ENCODE measurements around the gene BBIP1. TPM values are rescaled to one million over a fixed set of nuclear protein-coding genes. Genes with fewer than 3 reads are reported as not detected.
A peak's percentile ranks its signal among the peaks of the same experiment; 100 is the strongest.

The BBIP1 gene
- total and polyA plus RNA-seq, 9 of the 15 experiments (the other 6 are each of a cell fraction or from before 2014, with no cell fraction given) = 5.2 to 31.0 (median 19.4) TPM

DNA sequence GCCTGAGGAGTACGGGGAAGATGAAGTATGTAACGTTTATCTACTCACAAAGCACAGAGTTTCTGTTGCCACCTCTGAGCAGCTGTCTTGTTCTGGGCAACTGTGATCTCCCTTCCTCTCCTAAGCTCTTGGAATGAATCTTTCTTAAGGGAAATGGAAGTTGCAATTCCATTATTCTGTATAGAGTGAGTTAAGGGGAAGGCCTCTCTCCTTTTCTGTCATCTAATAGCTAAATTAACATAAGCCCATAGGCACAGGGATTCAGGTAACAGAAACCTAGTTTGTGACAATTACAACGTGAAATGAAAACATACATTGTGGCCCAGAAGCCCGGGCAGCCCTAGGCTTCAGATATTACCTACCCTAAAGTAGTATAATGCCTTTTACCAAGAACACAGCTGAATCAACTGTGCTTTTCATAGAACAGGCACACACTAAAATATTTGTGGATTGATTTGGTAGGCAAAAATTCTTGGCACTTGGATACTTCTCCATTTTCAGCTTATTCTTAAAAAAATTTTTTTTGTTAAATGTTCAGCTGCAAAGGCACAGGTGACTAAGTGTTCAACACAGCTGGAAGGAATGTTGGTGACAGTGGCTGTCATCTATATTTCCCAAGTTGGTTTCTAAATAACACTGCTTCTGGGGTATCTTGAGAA lies 51.0 kb downstream of the BBIP1 start:
- no peak overlapping the region; the same call in 2 of the 3 replicates for H3K27ac ChIP-seq (ENCODE audit: extremely low read depth, low read depth, low read length)
- no peak for FAIRE-seq
- H3K27me3 ChIP-seq (ENCODE audit: control insufficient read depth in 2 of 2, insufficient read depth in 2 of 2, low read length in 2 of 2) = no peaks in the 10 kb centered on the region
- TF ChIP-seq MIER1 (IDR thresholded peaks at IDR 0.05; ENCODE audit: low read depth) = no peak
- TF ChIP-seq MECOM (CRISPR knock-in tag; IDR thresholded peaks at IDR 0.05) = no peak
- TF ChIP-seq POLR3A (IDR thresholded peaks at IDR 0.05; ENCODE audit: borderline replicate concordance, extremely low read depth, insufficient read depth, insufficient read length) = no peak
- TF ChIP-seq, protein P1, sequence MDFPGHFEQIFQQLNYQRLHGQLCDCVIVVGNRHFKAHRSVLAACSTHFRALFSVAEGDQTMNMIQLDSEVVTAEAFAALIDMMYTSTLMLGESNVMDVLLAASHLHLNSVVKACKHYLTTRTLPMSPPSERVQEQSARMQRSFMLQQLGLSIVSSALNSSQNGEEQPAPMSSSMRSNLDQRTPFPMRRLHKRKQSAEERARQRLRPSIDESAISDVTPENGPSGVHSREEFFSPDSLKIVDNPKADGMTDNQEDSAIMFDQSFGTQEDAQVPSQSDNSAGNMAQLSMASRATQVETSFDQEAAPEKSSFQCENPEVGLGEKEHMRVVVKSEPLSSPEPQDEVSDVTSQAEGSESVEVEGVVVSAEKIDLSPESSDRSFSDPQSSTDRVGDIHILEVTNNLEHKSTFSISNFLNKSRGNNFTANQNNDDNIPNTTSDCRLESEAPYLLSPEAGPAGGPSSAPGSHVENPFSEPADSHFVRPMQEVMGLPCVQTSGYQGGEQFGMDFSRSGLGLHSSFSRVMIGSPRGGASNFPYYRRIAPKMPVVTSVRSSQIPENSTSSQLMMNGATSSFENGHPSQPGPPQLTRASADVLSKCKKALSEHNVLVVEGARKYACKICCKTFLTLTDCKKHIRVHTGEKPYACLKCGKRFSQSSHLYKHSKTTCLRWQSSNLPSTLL (IDR thresholded peaks at IDR 0.05) = no peak
- no peak for TF ChIP-seq COPS2 (conservative IDR thresholded peaks at IDR 0.05)
- no peak for TF ChIP-seq ZNF12 (CRISPR knock-in tag; IDR thresholded peaks at IDR 0.05)
- TF ChIP-seq, protein P2, sequence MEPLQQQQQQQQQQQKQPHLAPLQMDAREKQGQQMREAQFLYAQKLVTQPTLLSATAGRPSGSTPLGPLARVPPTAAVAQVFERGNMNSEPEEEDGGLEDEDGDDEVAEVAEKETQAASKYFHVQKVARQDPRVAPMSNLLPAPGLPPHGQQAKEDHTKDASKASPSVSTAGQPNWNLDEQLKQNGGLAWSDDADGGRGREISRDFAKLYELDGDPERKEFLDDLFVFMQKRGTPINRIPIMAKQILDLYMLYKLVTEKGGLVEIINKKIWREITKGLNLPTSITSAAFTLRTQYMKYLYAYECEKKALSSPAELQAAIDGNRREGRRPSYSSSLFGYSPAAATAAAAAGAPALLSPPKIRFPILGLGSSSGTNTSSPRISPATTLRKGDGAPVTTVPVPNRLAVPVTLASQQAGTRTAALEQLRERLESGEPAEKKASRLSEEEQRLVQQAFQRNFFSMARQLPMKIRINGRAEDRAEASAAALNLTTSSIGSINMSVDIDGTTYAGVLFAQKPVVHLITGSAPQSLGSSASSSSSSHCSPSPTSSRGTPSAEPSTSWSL (CRISPR knock-in tag; IDR thresholded peaks at IDR 0.05; ENCODE audit: borderline replicate concordance) = no peak
- TF ChIP-seq BRD4 (IDR thresholded peaks at IDR 0.05) = no peak
- TF ChIP-seq GABPA (tag; conservative IDR thresholded peaks at IDR 0.05; ENCODE audit: low read depth) = no peak
- TF ChIP-seq FOXK1 (CRISPR knock-in tag; IDR thresholded peaks at IDR 0.05; ENCODE audit: borderline replicate concordance) = no peak
- TF ChIP-seq ZNF146 (CRISPR knock-in tag; IDR thresholded peaks at IDR 0.05; ENCODE audit: unreplicated experiment) = no peak
- TF ChIP-seq YY1 (IDR thresholded peaks at IDR 0.05; ENCODE audit: borderline replicate concordance in 1 of 3, control insufficient read depth in 1 of 3, extremely low read depth in 1 of 3, insufficient read depth in 3 of 3, insufficient read length in 1 of 3, insufficient replicate concordance in 2 of 3, low read depth in 1 of 3, low read length in 2 of 3) = no peak
- no peak for TF ChIP-seq HNRNPUL1 (IDR thresholded peaks at IDR 0.05; ENCODE audit: low read length)
- TF ChIP-seq MTA1 (IDR thresholded peaks at IDR 0.05; ENCODE audit: borderline replicate concordance) = no peak
- no peak for TF ChIP-seq ZKSCAN8 (CRISPR knock-in tag; IDR thresholded peaks at IDR 0.05)
- no peak for TF ChIP-seq ZNF57 (CRISPR knock-in tag; IDR thresholded peaks at IDR 0.05)
- no peak for TF ChIP-seq NFRKB (IDR thresholded peaks at IDR 0.05; ENCODE audit: low read depth)
- no peak overlapping the region; the same call in 1 of the 2 replicates for H3K4me2 ChIP-seq (ENCODE audit: insufficient read depth, low read length)
- in situ Hi-C loops (cut with MboI) (no loop called here), intact Hi-C loops (cut with micrococcal nuclease) (no loop called here)
- no peaks in the 10 kb centered on the region for H4K20me1 ChIP-seq (replicated peaks; ENCODE audit: control insufficient read depth, insufficient read depth, low read length)
- no peaks in the 10 kb centered on the region for H3K9me3 ChIP-seq (replicated peaks; ENCODE audit: control insufficient read depth, insufficient read depth, low read depth, low read length)
- CTCF ChIA-PET (ENCODE audit: low intra/inter-chr PET ratio) = no interaction called here
- no peaks in the 10 kb centered on the region for H3K36me3 ChIP-seq (ENCODE audit: control insufficient read depth, insufficient read depth, low read length)
- WGBS (ENCODE audit: insufficient coverage, low coverage, missing lambda C conversion rate) = 17% methylated on average over 4 of the region's 4 CpGs
- H3K9ac ChIP-seq (ENCODE audit: insufficient read depth in 1 of 2, low read depth in 2 of 2, low read length in 2 of 2) = peak overlapping the region in 1 of 2 experiments; percentile 36; a peak in 2 of 4 replicates
- POLR2A ChIA-PET = interaction anchor here (0.8 to 1.1 kb wide), 3 partner anchors 10 to 50 kb away, joined by 3 to 5 read pairs (median 3); no protein-coding TSS in a partner anchor
- peaks cover 20 to 49% of the 10 kb centered on the region in 2 experiments for H3K4me1 ChIP-seq (replicated peaks in 1 of 2; ENCODE audit: control insufficient read depth in 2 of 2, insufficient read depth in 2 of 2, low read length in 2 of 2)
- H3K4me3 ChIP-seq = no peak overlapping the region
- peaks cover 3% of the 10 kb centered on the region; the same call in 2 of the 3 replicates for H3K79me2 ChIP-seq (ENCODE audit: control insufficient read depth, insufficient read depth, low read length)
- H2AFZ ChIP-seq (ENCODE audit: low read depth, low read length) = peak overlapping the region; percentile 75
- BruUV-seq (replicated peaks) = no TSS peak
- H3K9me1 ChIP-seq (ENCODE audit: control insufficient read depth, insufficient read depth, low read length) = no peaks in the 10 kb centered on the region
- ATAC-seq = no peak
- DNase-seq (ENCODE audit: extremely low read depth in 1 of 4, low spot score in 3 of 4) = no peak

Measured in K562 (cell line).